GM23338 (cell line): Measurements from ENCODE around the gene BRAF.

ENCODE experiments used
- CREB1 ChIP-seq: fragments of 250-450 bp; sonication (Bioruptor Pico); IDR thresholded peaks from 2 replicates; pipeline ENCODE4 v1.5.0; 2020; ENCODE audit warnings: low read depth, mild to moderate bottlenecking, moderate library complexity
- CTCF ChIP-seq, 2 experiments: fragments of 200-600 bp in 1 of 2; sonication (generic) in 1 of 2; conservative IDR thresholded peaks; 2 replicates each; pipeline versions ENCODE4 v1.5.1 to v1.6.1; 2016 to 2017; ENCODE audit warnings: antibody characterized with exemption in 2 of 2, low read depth in 2 of 2, mild to moderate bottlenecking in 2 of 2, moderate library complexity in 1 of 2
- JUNB ChIP-seq: IDR thresholded peaks from one replicate; pipeline ENCODE4 v1.6.1; 2016; ENCODE audit warnings: antibody characterized with exemption; ENCODE audit not compliant: unreplicated experiment
- POLR2AphosphoS5 ChIP-seq: IDR thresholded peaks from 2 replicates; pipeline ENCODE4 v1.6.1; 2016; ENCODE audit warnings: antibody characterized with exemption, low read depth
- TF ChIP-seq, protein P1 (sequence below): IDR thresholded peaks from one replicate; pipeline ENCODE4 v1.6.1; 2018; ENCODE audit warnings: antibody characterized with exemption; ENCODE audit not compliant: unreplicated experiment

- TF ChIP-seq POLR2AphosphoS5 (no peak), CTCF (conservative IDR thresholded peaks at IDR 0.05; ENCODE audit: low read depth in 2 of 2) (no peak), CREB1 (CRISPR knock-in tag) (no peak), JUNB (no peak)
- TF ChIP-seq, protein P1, sequence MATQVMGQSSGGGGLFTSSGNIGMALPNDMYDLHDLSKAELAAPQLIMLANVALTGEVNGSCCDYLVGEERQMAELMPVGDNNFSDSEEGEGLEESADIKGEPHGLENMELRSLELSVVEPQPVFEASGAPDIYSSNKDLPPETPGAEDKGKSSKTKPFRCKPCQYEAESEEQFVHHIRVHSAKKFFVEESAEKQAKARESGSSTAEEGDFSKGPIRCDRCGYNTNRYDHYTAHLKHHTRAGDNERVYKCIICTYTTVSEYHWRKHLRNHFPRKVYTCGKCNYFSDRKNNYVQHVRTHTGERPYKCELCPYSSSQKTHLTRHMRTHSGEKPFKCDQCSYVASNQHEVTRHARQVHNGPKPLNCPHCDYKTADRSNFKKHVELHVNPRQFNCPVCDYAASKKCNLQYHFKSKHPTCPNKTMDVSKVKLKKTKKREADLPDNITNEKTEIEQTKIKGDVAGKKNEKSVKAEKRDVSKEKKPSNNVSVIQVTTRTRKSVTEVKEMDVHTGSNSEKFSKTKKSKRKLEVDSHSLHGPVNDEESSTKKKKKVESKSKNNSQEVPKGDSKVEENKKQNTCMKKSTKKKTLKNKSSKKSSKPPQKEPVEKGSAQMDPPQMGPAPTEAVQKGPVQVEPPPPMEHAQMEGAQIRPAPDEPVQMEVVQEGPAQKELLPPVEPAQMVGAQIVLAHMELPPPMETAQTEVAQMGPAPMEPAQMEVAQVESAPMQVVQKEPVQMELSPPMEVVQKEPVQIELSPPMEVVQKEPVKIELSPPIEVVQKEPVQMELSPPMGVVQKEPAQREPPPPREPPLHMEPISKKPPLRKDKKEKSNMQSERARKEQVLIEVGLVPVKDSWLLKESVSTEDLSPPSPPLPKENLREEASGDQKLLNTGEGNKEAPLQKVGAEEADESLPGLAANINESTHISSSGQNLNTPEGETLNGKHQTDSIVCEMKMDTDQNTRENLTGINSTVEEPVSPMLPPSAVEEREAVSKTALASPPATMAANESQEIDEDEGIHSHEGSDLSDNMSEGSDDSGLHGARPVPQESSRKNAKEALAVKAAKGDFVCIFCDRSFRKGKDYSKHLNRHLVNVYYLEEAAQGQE = no peak
Observed at GRCh38 chr7:140945940-140946339, 21.2 kb upstream of the BRAF start.
